Testis (tissue), 2 donors: ENCODE measurements around the gene IMPG1.

Source experiments
- POLR2A ChIP-seq: fragments of 450-650 bp; IDR thresholded peaks from one replicate; pipeline ENCODE4 v1.6.1; 2017; ENCODE audit warnings: antibody characterized with exemption, mild to moderate bottlenecking, moderate library complexity
- TF ChIP-seq, protein P1 (sequence below), 3 experiments: fragments of 450-650 bp in 2 of 3; fragments of 200-600 bp in 1 of 3; sonication (generic) in 1 of 3; IDR thresholded peaks; one replicate each; pipeline ENCODE4 v1.5.1; 2016 to 2019; ENCODE audit warnings: antibody characterized with exemption in 3 of 3, mild to moderate bottlenecking in 2 of 3, moderate library complexity in 1 of 3

DNA sequence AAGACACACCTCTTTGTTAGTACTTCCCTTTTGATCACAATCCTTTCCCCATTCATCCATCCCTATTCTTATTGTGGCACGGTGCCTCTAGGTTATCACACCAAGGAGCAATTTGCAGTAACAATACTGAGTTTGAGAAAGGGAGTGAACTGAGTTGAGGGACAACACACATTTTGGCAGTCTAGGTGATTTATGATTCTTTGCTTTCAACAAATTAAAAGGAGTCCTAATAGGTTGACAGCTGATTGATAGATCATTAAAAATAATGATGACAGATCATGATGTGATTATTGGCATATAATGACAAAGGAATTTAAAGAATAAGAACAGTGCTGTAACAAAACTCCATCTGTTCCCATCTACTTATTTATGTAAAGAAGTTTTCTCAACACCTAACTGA, 36.7 kb downstream of the IMPG1 start:
- TF ChIP-seq POLR2A, result no peak
- TF ChIP-seq, protein P1, sequence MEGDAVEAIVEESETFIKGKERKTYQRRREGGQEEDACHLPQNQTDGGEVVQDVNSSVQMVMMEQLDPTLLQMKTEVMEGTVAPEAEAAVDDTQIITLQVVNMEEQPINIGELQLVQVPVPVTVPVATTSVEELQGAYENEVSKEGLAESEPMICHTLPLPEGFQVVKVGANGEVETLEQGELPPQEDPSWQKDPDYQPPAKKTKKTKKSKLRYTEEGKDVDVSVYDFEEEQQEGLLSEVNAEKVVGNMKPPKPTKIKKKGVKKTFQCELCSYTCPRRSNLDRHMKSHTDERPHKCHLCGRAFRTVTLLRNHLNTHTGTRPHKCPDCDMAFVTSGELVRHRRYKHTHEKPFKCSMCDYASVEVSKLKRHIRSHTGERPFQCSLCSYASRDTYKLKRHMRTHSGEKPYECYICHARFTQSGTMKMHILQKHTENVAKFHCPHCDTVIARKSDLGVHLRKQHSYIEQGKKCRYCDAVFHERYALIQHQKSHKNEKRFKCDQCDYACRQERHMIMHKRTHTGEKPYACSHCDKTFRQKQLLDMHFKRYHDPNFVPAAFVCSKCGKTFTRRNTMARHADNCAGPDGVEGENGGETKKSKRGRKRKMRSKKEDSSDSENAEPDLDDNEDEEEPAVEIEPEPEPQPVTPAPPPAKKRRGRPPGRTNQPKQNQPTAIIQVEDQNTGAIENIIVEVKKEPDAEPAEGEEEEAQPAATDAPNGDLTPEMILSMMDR (IDR thresholded peaks at IDR 0.05), result no peak
